K562 (cell line): ENCODE measurements around the gene RBM12. TPM values are rescaled to one million over a fixed set of nuclear protein-coding genes. Genes with fewer than 3 reads are reported as not detected.

ENCODE experiments used
- CREB1 ChIP-seq, 2 experiments: sonication (generic) in 1 of 2; formaldehyde crosslinking in 1 of 2; IDR thresholded peaks; 2 replicates each; pipeline versions ENCODE4 v1.6.1 to v1.8.0; 2012 to 2022; ENCODE audit warnings: inconsistent platforms in 1 of 2, mild to moderate bottlenecking in 1 of 2, missing genetic modification reagents in 1 of 2, moderate library complexity in 1 of 2
- CTBP1 ChIP-seq: fragments of 450-650 bp; IDR thresholded peaks from 2 replicates; pipeline ENCODE4 v1.6.1; 2016; ENCODE audit warnings: borderline replicate concordance
- GABPB1 ChIP-seq: sonication (generic); formaldehyde crosslinking; IDR thresholded peaks from 2 replicates; pipeline ENCODE4 v1.8.0; 2022; ENCODE audit warnings: mild to moderate bottlenecking, missing genetic modification reagents
- HDAC6 ChIP-seq: IDR thresholded peaks from 2 replicates; pipeline ENCODE4 v1.6.1; 2012; ENCODE audit warnings: low read depth, mild to moderate bottlenecking, control low read depth, inconsistent platforms, low read length, moderate library complexity
- HNRNPL ChIP-seq: fragments of 200-400 bp; formaldehyde crosslinking; IDR thresholded peaks from 2 replicates; pipeline ENCODE4 v1.6.1; 2017; ENCODE audit warnings: low read depth, mild to moderate bottlenecking, low read length
- HNRNPLL ChIP-seq: fragments of 200-400 bp; formaldehyde crosslinking; IDR thresholded peaks from 2 replicates; pipeline ENCODE4 v1.6.1; 2017; ENCODE audit warnings: low read length, low read depth, mild to moderate bottlenecking; ENCODE audit not compliant: poor library complexity, severe bottlenecking
- KAT7 ChIP-seq: sonication (generic); formaldehyde crosslinking; IDR thresholded peaks from 2 replicates; pipeline ENCODE4 v1.8.0; 2022; ENCODE audit warnings: missing genetic modification reagents, mild to moderate bottlenecking, borderline replicate concordance
- KAT8 ChIP-seq: fragments of 450-650 bp; IDR thresholded peaks from 2 replicates; pipeline ENCODE4 v1.6.1; 2016; ENCODE audit warnings: low read depth, mild to moderate bottlenecking
- NCOA4 ChIP-seq: fragments of 450-650 bp; IDR thresholded peaks from 2 replicates; pipeline ENCODE4 v1.6.1; 2018; ENCODE audit warnings: mild to moderate bottlenecking; ENCODE audit not compliant: partially characterized antibody
- POLR2A ChIP-seq: fragments of 450-650 bp; conservative IDR thresholded peaks from 2 replicates; pipeline ENCODE4 v1.6.1; 2016
- POLR2AphosphoS5 ChIP-seq: IDR thresholded peaks from 2 replicates; pipeline ENCODE4 v1.6.1; 2011; ENCODE audit warnings: mild to moderate bottlenecking, low read depth, low read length, moderate library complexity; ENCODE audit not compliant: control insufficient read depth, insufficient read depth
- PRMT5 ChIP-seq: sonication (generic); formaldehyde crosslinking; IDR thresholded peaks from 2 replicates; pipeline ENCODE4 v1.5.0; 2020; ENCODE audit warnings: missing genetic modification reagents
- SNAPC5 ChIP-seq: fragments of 250-450 bp; sonication (Bioruptor Pico); IDR thresholded peaks from 2 replicates; pipeline ENCODE4 v1.8.0; 2021; ENCODE audit warnings: moderate library complexity, mild to moderate bottlenecking, inconsistent platforms
- TCF7 ChIP-seq: sonication (generic); IDR thresholded peaks from 2 replicates; pipeline ENCODE4 v1.6.1; 2016; ENCODE audit warnings: antibody characterized with exemption, borderline replicate concordance
- TOE1 ChIP-seq, 2 experiments: fragments of 450-650 bp in 1 of 2; sonication (generic) in 1 of 2; formaldehyde crosslinking in 1 of 2; IDR thresholded peaks; 2 replicates each; pipeline versions ENCODE4 v1.7.1 to v1.8.0; 2016 to 2022; ENCODE audit warnings: borderline replicate concordance in 2 of 2, mild to moderate bottlenecking in 2 of 2, antibody characterized with exemption in 1 of 2, inconsistent platforms in 1 of 2, low read depth in 1 of 2, missing genetic modification reagents in 1 of 2, moderate library complexity in 1 of 2
- ZNF398 ChIP-seq: fragments of 250-450 bp; sonication (Bioruptor Pico); IDR thresholded peaks from 2 replicates; pipeline ENCODE4 v1.8.0; 2021; ENCODE audit warnings: moderate library complexity, mild to moderate bottlenecking, inconsistent platforms
- ZNF444 ChIP-seq: fragments of 250-450 bp; sonication (Bioruptor Pico); IDR thresholded peaks from 2 replicates; pipeline ENCODE4 v1.4.0; 2020; ENCODE audit warnings: mild to moderate bottlenecking, moderate library complexity
- ZNF57 ChIP-seq: fragments of 450-650 bp; formaldehyde crosslinking; IDR thresholded peaks from 2 replicates; pipeline ENCODE4 v1.4.0; 2020; ENCODE audit warnings: mild to moderate bottlenecking, moderate library complexity
- polyA plus RNA-seq, 8 experiments: library from polyadenylated mRNA; depleted of rRNA in 4 of 8; stranded (reverse) in 5 of 8; unstranded in 3 of 8; fragments of >200 nt; fragmentation: Nextera tagmentation in 2 of 8; fragmentation: Illumina TruSeq in 1 of 8; extraction: Ambion mirVana in 2 of 8; extraction: Trizol in 1 of 8; gene quantifications; 2 replicates each; pipeline versions ENCODE4 v1.2.1 to v1.2.3, GENCODE V29; 2011 to 2014; ENCODE audit warnings: inconsistent platforms in 1 of 8, missing spikeins in 1 of 8
- total RNA-seq, 7 experiments: library from RNA; depleted of rRNA in 6 of 7; stranded (reverse); fragments of >200 nt in 6 of 7; fragmentation: Illumina TruSeq in 2 of 7; extraction: Trizol in 2 of 7; gene quantifications; 2 replicates each; pipeline versions ENCODE4 v1.2.1 to v1.2.3, GENCODE V29; 2011 to 2021; ENCODE audit warnings: low replicate concordance in 1 of 7
- TF ChIP-seq, protein P1 (sequence below): sonication (generic); formaldehyde crosslinking; IDR thresholded peaks from 2 replicates; pipeline ENCODE4 v1.8.0; 2022; ENCODE audit warnings: missing genetic modification reagents, mild to moderate bottlenecking, moderate library complexity, borderline replicate concordance
- TF ChIP-seq, protein P2 (sequence below): fragments of 250-450 bp; sonication (Bioruptor Pico); IDR thresholded peaks from 2 replicates; pipeline ENCODE4 v1.4.0; 2020; ENCODE audit warnings: borderline replicate concordance
- TF ChIP-seq, protein P3 (sequence below): fragments of 250-450 bp; sonication (Bioruptor Pico); IDR thresholded peaks from 2 replicates; pipeline ENCODE4 v1.5.0; 2021

RBM12 gene
- total and polyA plus RNA-seq, 9 of the 15 experiments (the other 6 are each of a cell fraction or from before 2014, with no cell fraction given) = 5.0 to 162 (median 73.3) TPM

- TF ChIP-seq POLR2AphosphoS5 (peak; percentile 74; the same call in 1 of the 2 replicates), PRMT5 (CRISPR knock-in tag) (no peak), POLR2A (peak; percentile 91), ZNF444 (CRISPR knock-in tag) (no peak), SNAPC5 (no peak), HNRNPL (no peak), HNRNPLL (peak; percentile 71), ZNF398 (CRISPR knock-in tag) (no peak), HDAC6 (no peak), ZNF57 (CRISPR knock-in tag) (no peak), CREB1 (IDR thresholded peaks at IDR 0.05) (peak; percentile 98), CREB1 (CRISPR knock-in tag; IDR thresholded peaks at IDR 0.05) (peak; percentile 97), NCOA4 (no peak), KAT7 (peak; percentile 54; the same call in 1 of the 2 replicates), CTBP1 (peak; percentile 44; the same call in 1 of the 2 replicates), TCF7 (peak; percentile 33; the same call in 1 of the 2 replicates), GABPB1 (CRISPR knock-in tag) (peak; percentile 98), TOE1 (IDR thresholded peaks at IDR 0.05; ENCODE audit: borderline replicate concordance) (no peak; the same call in 1 of the 2 replicates), TOE1 (CRISPR knock-in tag; IDR thresholded peaks at IDR 0.05; ENCODE audit: borderline replicate concordance, low read depth) (no peak), KAT8 (no peak)
- TF ChIP-seq, protein P1, sequence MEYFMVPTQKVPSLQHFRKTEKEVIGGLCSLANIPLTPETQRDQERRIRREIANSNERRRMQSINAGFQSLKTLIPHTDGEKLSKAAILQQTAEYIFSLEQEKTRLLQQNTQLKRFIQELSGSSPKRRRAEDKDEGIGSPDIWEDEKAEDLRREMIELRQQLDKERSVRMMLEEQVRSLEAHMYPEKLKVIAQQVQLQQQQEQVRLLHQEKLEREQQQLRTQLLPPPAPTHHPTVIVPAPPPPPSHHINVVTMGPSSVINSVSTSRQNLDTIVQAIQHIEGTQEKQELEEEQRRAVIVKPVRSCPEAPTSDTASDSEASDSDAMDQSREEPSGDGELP (CRISPR knock-in tag) = peak; percentile 69; the same call in 1 of the 2 replicates
- TF ChIP-seq, protein P2, sequence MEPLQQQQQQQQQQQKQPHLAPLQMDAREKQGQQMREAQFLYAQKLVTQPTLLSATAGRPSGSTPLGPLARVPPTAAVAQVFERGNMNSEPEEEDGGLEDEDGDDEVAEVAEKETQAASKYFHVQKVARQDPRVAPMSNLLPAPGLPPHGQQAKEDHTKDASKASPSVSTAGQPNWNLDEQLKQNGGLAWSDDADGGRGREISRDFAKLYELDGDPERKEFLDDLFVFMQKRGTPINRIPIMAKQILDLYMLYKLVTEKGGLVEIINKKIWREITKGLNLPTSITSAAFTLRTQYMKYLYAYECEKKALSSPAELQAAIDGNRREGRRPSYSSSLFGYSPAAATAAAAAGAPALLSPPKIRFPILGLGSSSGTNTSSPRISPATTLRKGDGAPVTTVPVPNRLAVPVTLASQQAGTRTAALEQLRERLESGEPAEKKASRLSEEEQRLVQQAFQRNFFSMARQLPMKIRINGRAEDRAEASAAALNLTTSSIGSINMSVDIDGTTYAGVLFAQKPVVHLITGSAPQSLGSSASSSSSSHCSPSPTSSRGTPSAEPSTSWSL = no peak
- TF ChIP-seq, protein P3, sequence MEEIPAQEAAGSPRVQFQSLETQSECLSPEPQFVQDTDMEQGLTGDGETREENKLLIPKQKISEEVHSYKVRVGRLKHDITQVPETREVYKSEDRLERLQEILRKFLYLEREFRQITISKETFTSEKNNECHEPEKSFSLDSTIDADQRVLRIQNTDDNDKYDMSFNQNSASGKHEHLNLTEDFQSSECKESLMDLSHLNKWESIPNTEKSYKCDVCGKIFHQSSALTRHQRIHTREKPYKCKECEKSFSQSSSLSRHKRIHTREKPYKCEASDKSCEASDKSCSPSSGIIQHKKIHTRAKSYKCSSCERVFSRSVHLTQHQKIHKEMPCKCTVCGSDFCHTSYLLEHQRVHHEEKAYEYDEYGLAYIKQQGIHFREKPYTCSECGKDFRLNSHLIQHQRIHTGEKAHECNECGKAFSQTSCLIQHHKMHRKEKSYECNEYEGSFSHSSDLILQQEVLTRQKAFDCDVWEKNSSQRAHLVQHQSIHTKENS (CRISPR knock-in tag) = no peak
Measured at GRCh38 chr20:35699127-35699956, 34.6 kb upstream of the RBM12 start, which contains the start of the genes NFS1 and ROMO1 (continued).
